PC-9 (cell line): ENCODE results near the gene GSC. TPM values are rescaled to one million over a fixed set of nuclear protein-coding genes. Genes with fewer than 3 reads are reported as not detected.
"Not testable (repeated sequence)": the region's sequence is repeated elsewhere in the genome, so short reads cannot be mapped to it uniquely, and the experiment has no call there.

Source experiments
- BruUV-seq: library from RNA; stranded (reverse); fragments of 400-500 nt; replicated peaks from 2 replicates; lab custom pipeline; 2021; lab: Mats Ljungman, UMichigan
- CTCF ChIA-PET: fragments of 300-600 bp; sonication (Branson Sonifier 250); formaldehyde crosslinking; loops from one replicate; lab custom pipeline; 2022; ENCODE audit warnings: antibody characterized with exemption; lab: Charles Lee
- POLR2A ChIA-PET: fragments of 300-600 bp; sonication (Branson Sonifier 250); formaldehyde crosslinking; loops from one replicate; lab custom pipeline; 2022; ENCODE audit warnings: antibody characterized with exemption; ENCODE audit not compliant: unreplicated experiment; lab: Charles Lee
- DNase-seq, 2 experiments: peaks; one replicate each; pipeline versions ENCODE4 v3.0.0 to v3.0.0-alpha.2; 2015 to 2022; ENCODE audit warnings: mixed read lengths in 1 of 2
- H2AFZ ChIP-seq: fragments of 200-600 bp; sonication (generic); 2 replicates; pipeline ENCODE4 v1.8.1; 2017; ENCODE audit warnings: antibody characterized with exemption
- H3F3A ChIP-seq: fragments of 200-600 bp; sonication (generic); 2 replicates; pipeline ENCODE4 v1.8.1; 2017; ENCODE audit warnings: antibody characterized with exemption, mild to moderate bottlenecking, low read depth; ENCODE audit not compliant: insufficient read depth
- H3K27ac ChIP-seq: fragments of 200-600 bp; sonication (generic); 2 replicates; pipeline ENCODE4 v1.6.1; 2016; ENCODE audit warnings: mixed run types
- H3K27me3 ChIP-seq: fragments of 200-600 bp; sonication (generic); 2 replicates; pipeline ENCODE4 v1.6.1; 2016; ENCODE audit warnings: low read depth, mixed run types; ENCODE audit not compliant: insufficient read depth
- H3K36me3 ChIP-seq: fragments of 200-600 bp; sonication (generic); 2 replicates; pipeline ENCODE4 v1.6.1; 2016; ENCODE audit warnings: low read depth, mixed run types
- H3K4me1 ChIP-seq: fragments of 200-600 bp; sonication (generic); replicated peaks from 2 replicates; pipeline ENCODE4 v1.6.1; 2016; ENCODE audit warnings: mixed run types; ENCODE audit not compliant: insufficient read depth
- H3K4me2 ChIP-seq: fragments of 200-600 bp; sonication (generic); 2 replicates; pipeline ENCODE4 v1.6.1; 2017; ENCODE audit warnings: mixed run types
- H3K4me3 ChIP-seq: fragments of 200-600 bp; sonication (generic); 2 replicates; pipeline ENCODE4 v1.6.1; 2016; ENCODE audit warnings: mixed run types
- H3K79me2 ChIP-seq: fragments of 200-600 bp; sonication (generic); 2 replicates; pipeline ENCODE4 v1.6.1; 2017; ENCODE audit warnings: low read depth, mixed run types
- H3K9me2 ChIP-seq: fragments of 200-600 bp; sonication (generic); 2 replicates; pipeline ENCODE4 v1.8.1; 2017; ENCODE audit warnings: mild to moderate bottlenecking; ENCODE audit not compliant: insufficient read depth
- H3K9me3 ChIP-seq: fragments of 200-600 bp; sonication (generic); 2 replicates; pipeline ENCODE4 v1.8.1; 2016; ENCODE audit warnings: low read depth; ENCODE audit not compliant: insufficient read depth
- H4K20me1 ChIP-seq: fragments of 200-600 bp; sonication (generic); 2 replicates; pipeline ENCODE4 v1.8.1; 2017; ENCODE audit not compliant: insufficient read depth
- CTCF ChIP-seq: fragments of 200-600 bp; sonication (generic); conservative IDR thresholded peaks from 2 replicates; pipeline ENCODE4 v1.6.1; 2017; ENCODE audit warnings: mixed run types, antibody characterized with exemption, mild to moderate bottlenecking, moderate library complexity
- EZH2 ChIP-seq: fragments of 200-600 bp; sonication (generic); IDR thresholded peaks from 2 replicates; pipeline ENCODE4 v1.8.0; 2017; ENCODE audit warnings: antibody characterized with exemption, low read depth
- intact Hi-C: fragments of 100-400 bp; cut with micrococcal nuclease; formaldehyde crosslinking; loops from one replicate; pipeline ENCODE4 v1.10.0; 2022; ENCODE audit not compliant: unreplicated experiment
- total RNA-seq: library from RNA; stranded (reverse); gene quantifications from 2 replicates; pipeline ENCODE4 v1.2.3, GENCODE V29; 2021

The GSC gene
- total RNA-seq, 1 experiment from 2014 or later, result not detected

DNA sequence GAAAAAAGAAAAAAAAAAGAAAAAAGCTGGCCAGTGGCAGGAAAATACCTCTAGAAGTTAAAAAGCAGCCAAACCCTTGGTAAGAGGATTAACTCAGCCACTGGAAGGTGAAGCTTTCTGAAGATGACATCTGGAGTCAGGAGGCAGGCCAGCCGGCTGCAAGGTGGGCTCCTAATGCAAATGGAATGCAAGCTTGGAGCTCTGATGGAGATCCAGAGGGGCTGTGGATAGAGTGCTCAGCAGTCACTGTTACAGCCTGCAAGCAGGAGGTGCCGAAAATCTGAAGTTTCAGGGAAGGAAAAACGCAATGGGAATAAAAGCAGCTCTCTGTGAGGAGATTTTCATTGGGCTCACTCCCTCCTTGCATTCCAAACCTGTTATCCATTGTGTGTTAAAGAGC lies 41.0 kb downstream of the GSC start:
- no peaks in the 10 kb centered on the region for H3K4me1 ChIP-seq
- no TSS peak for BruUV-seq
- H3K9me2 ChIP-seq, result no peaks in the 10 kb centered on the region
- no peaks in the 10 kb centered on the region for H3K36me3 ChIP-seq
- no peak overlapping the region for H3K27ac ChIP-seq
- CTCF ChIA-PET, result no interaction called here
- intact Hi-C loops, result no loop called here
- no peaks in the 10 kb centered on the region for H3K79me2 ChIP-seq
- no peak overlapping the region for H2AFZ ChIP-seq
- TF ChIP-seq EZH2 (no peak), CTCF (no peak)
- no peak overlapping the region for H3K4me2 ChIP-seq
- H3F3A ChIP-seq, result no peaks in the 10 kb centered on the region
- H3K9me3 ChIP-seq, result no peaks in the 10 kb centered on the region
- peaks cover 41% of the 10 kb centered on the region for H3K27me3 ChIP-seq
- POLR2A ChIA-PET, result no interaction called here
- no peak for DNase-seq
- H4K20me1 ChIP-seq, result no peaks in the 10 kb centered on the region
- no peak overlapping the region for H3K4me3 ChIP-seq

- BruUV-seq, intact Hi-C loops: not testable (repeated sequence)
These were observed 41.5 kb downstream of the GSC start for GRCh38 chr14:94728440-94728839.

DNA sequence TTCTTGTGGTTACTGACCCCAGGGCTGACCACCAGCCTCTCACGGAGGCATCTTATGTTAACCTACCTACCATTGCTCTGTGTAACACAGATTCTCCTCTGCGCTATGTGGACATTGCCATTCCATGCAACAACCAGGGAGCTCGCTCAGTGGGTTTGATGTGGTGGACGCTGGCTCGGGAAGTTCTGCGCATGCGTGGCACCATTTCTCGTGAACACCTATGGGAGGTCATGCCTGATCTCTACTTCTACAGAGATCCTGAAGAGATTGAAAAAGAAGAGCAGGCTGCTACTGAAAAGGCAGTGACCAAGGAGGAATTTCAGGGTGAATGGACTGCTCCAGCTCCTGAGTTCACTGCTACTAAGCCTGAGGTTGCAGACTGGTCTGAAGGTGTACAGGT lies 43.3 kb downstream of the GSC start:
- H3K9me3 ChIP-seq, POLR2A ChIA-PET, intact Hi-C loops, CTCF ChIA-PET, H4K20me1 ChIP-seq, DNase-seq, H2AFZ ChIP-seq, H3K79me2 ChIP-seq, H3K9me2 ChIP-seq, BruUV-seq, H3K36me3 ChIP-seq, H3F3A ChIP-seq, H3K4me2 ChIP-seq, H3K4me1 ChIP-seq, H3K27ac ChIP-seq, H3K4me3 ChIP-seq: not testable (repeated sequence)
- H3K27me3 ChIP-seq, result peaks cover 29% of the 10 kb centered on the region

More at GRCh38 chr14:94728440-94728839, 41.5 kb downstream of the GSC start:
- CTCF ChIA-PET, DNase-seq, H3F3A ChIP-seq, H3K9me3 ChIP-seq, H4K20me1 ChIP-seq, H3K79me2 ChIP-seq, H3K36me3 ChIP-seq, H3K4me3 ChIP-seq, POLR2A ChIA-PET, H3K4me1 ChIP-seq, H3K9me2 ChIP-seq, H3K4me2 ChIP-seq, H2AFZ ChIP-seq, H3K27ac ChIP-seq: not testable (repeated sequence)
- peaks cover 36% of the 10 kb centered on the region for H3K27me3 ChIP-seq

GRCh38 chr14:94724993-94725392 lies 44.9 kb downstream of the GSC start:
- ChIA-PET POLR2A (no interaction called here), CTCF (no interaction called here)
- no TSS peak for BruUV-seq
- no peaks in the 10 kb centered on the region for H3K9me2 ChIP-seq
- H3K27me3 ChIP-seq, result peaks cover 23% of the 10 kb centered on the region
- DNase-seq, result no peak
- intact Hi-C loops, result no loop called here
- TF ChIP-seq CTCF (no peak), EZH2 (no peak)
- no peak overlapping the region for H2AFZ ChIP-seq
- H3K36me3 ChIP-seq, result no peaks in the 10 kb centered on the region
- H3F3A ChIP-seq, result no peaks in the 10 kb centered on the region
- no peaks in the 10 kb centered on the region for H3K4me1 ChIP-seq
- no peaks in the 10 kb centered on the region for H3K79me2 ChIP-seq
- H3K27ac ChIP-seq, result no peak overlapping the region
- no peak overlapping the region for H3K4me2 ChIP-seq
- H4K20me1 ChIP-seq, result no peaks in the 10 kb centered on the region
- H3K9me3 ChIP-seq, result no peaks in the 10 kb centered on the region
- no peak overlapping the region for H3K4me3 ChIP-seq
